Breast epithelium (tissue), 4 donors: ENCODE data around the gene ADAM12. TPM values are rescaled to one million over a fixed set of nuclear protein-coding genes. Genes with fewer than 3 reads are reported as not detected.
A peak's percentile ranks its signal among the peaks of the same experiment; 100 is the strongest.

Experiments used
- DNase-seq, 2 donors: peaks; one replicate each; pipeline ENCODE4 v3.0.0-alpha.2; 2019; ENCODE audit warnings: low spot score in 2 of 2
- H3K27ac ChIP-seq, 2 donors: fragments of 200-600 bp; sonication (generic) in 1 of 2; one replicate each; pipeline ENCODE4 v1.5.1; 2016 to 2019; ENCODE audit warnings: mild to moderate bottlenecking in 1 of 2
- H3K27me3 ChIP-seq, 2 donors: fragments of 200-600 bp; sonication (generic) in 1 of 2; one replicate each; pipeline versions ENCODE4 v1.5.1 to v1.6.0; 2017 to 2019; ENCODE audit warnings: control low read depth in 1 of 2, mild to moderate bottlenecking in 1 of 2
- H3K36me3 ChIP-seq: fragments of 200-600 bp; one replicate; pipeline ENCODE4 v1.5.1; 2019
- H3K4me1 ChIP-seq, 2 donors: fragments of 200-600 bp; sonication (generic); one replicate each; pipeline ENCODE4 v1.5.1; 2016 to 2019; ENCODE audit warnings: control low read depth in 1 of 2
- H3K4me3 ChIP-seq, 3 donors: fragments of 200-600 bp; sonication (generic); 1 replicate in 2 of 3; 2 replicates in 1 of 3; pipeline ENCODE4 v1.5.1; 2016 to 2019; ENCODE audit warnings: mild to moderate bottlenecking in 3 of 3, moderate library complexity in 2 of 3
- H3K9me3 ChIP-seq, 2 donors: fragments of 200-600 bp; sonication (generic) in 1 of 2; one replicate each; pipeline ENCODE4 v1.5.1; 2016 to 2019; ENCODE audit warnings: control low read depth in 1 of 2
- CTCF ChIP-seq, 3 donors: fragments of 450-650 bp; IDR thresholded peaks; one replicate each; pipeline ENCODE4 v1.5.1; 2016 to 2017; ENCODE audit warnings: antibody characterized with exemption in 3 of 3, mild to moderate bottlenecking in 3 of 3, moderate library complexity in 3 of 3
- POLR2A ChIP-seq: fragments of 450-650 bp; IDR thresholded peaks from one replicate; pipeline ENCODE4 v1.6.1; 2016; ENCODE audit warnings: antibody characterized with exemption, mild to moderate bottlenecking, moderate library complexity
- POLR2AphosphoS5 ChIP-seq, 3 donors: sonication (generic); formaldehyde crosslinking; IDR thresholded peaks; one replicate each; pipeline ENCODE4 v1.6.1; 2017; ENCODE audit warnings: antibody characterized with exemption in 3 of 3
- intact Hi-C: fragments of 100-400 bp; cut with DNase I; formaldehyde crosslinking; loops from one replicate; pipeline ENCODE4 v1.15.1; 2023; ENCODE audit warnings: low total_unique reads
- total RNA-seq, 3 donors: library from RNA; depleted of rRNA; stranded (reverse); fragments of >200 nt; gene quantifications; one replicate each; pipeline ENCODE4 v1.1.0, GENCODE V29; 2016

ADAM12 gene
- total RNA-seq, 3 donors from 2014 or later, result 8.6 to 16.4 (median 13.9) TPM

DNA sequence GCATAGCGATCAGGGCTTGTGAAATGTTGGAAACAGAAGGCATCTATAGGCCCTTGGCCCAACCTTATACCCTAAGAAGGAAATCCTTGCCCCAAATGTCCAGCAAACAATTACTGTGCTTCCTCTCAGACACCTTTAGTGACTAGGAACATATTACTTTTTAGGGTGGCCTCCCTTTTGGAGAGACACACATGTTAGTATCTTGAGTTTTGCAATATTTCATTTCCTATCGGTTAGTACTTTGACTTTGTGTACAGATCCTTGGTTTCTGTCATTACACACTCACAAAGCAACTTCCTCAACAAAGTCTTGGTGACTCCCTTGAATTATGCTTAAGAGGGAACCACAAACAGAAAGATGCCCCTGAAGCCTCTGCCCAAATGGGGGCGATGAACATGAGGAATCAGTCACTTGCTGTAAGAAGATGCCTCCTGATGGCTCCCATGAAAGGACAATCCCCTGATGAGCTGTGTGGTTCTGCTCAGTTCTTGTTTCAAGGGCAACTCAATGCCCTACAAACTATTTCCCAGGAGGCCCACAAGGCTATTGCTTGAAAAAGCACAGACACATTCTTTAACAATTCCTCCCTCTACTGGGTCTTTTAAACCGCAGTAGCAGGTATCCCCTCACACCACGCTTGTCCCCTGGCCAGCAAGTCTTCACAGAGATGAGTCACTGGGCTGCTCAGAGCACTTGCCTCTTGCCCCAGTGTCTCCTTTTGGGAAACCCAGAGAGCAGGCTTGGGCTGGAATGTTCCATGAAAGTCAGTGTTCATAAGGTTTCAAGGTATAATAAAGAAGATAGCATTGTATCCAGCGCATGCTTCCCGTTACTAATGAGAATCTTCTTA lies 295.7 kb downstream of the ADAM12 start:
- no peaks in the 10 kb centered on the region for H3K27me3 ChIP-seq
- H3K36me3 ChIP-seq, result no peaks in the 10 kb centered on the region
- H3K4me1 ChIP-seq, result no peaks in the 10 kb centered on the region
- intact Hi-C loops, result no loop called here
- no peak overlapping the region for H3K4me3 ChIP-seq
- no peak for DNase-seq
- TF ChIP-seq POLR2AphosphoS5 (IDR thresholded peaks at IDR 0.05) (no peak), CTCF (IDR thresholded peaks at IDR 0.05) (no peak), POLR2A (no peak)
- no peaks in the 10 kb centered on the region for H3K9me3 ChIP-seq
- no peak overlapping the region for H3K27ac ChIP-seq

DNA sequence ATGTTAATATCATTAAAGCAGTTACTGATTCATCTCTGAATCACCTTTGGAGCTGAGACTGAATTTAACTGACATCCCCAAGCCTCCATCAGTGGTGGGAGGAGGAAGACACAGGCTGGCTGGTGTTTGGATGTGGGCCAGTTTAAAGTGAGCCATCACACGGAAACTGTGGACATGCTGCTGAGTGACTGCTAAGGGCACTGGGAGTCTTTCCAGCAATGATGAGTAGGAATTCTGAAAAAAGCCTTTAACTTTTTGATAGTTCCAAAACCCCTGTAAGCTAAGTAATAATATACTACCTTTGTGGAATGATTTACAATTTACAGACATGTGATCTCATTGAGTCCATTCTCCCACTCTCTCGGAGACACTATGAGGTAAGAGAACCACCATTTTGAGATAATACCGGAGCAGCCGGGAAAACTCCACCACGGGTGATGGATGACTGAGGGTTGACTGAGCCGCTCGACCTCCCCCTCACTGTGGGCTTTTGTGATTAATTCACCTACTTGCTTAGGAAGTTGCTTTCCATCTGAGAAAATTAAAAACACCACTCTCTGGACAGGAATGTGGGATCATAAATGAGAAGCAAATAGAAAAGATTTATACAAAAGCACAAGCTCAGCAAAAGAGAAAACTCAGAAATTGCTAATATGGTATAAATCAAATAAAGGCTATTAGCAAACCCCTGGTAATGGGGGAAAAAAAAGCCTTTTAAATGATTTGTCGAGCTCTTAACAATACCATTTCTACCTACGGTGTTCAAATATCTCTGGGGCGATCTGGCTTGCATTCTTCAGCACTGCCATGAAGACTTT lies 297.2 kb downstream of the ADAM12 start:
- no peak overlapping the region for H3K4me3 ChIP-seq
- intact Hi-C loops, result no loop called here
- no peaks in the 10 kb centered on the region for H3K36me3 ChIP-seq
- no peaks in the 10 kb centered on the region for H3K27me3 ChIP-seq
- DNase-seq, result no peak
- H3K4me1 ChIP-seq, result no peaks in the 10 kb centered on the region
- no peak for TF ChIP-seq POLR2A
- no peak for TF ChIP-seq POLR2AphosphoS5 (IDR thresholded peaks at IDR 0.05)
- TF ChIP-seq CTCF (IDR thresholded peaks at IDR 0.05), result no peak
- H3K27ac ChIP-seq, result peak overlapping the region in 1 of 2 donors; percentile 25
- H3K9me3 ChIP-seq, result no peaks in the 10 kb centered on the region

DNA sequence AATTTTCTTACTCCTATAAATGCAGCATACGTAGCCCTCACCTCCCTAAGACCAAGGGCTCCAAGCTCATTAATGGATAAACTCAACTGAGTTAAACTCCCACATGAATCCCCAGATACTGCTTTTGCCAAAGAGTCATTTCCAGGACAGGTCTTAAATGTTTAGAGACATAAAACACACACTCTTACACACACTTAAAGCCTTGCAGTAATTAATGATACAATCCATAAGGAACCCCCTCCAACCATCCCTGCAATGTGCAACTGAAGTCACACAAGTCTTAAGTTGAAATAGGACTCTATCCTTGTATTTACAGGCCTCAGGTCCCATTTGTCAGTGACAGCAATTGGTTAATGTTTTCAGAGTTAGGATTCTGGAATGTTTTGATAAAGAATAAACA lies 297.8 kb downstream of the ADAM12 start:
- H3K4me1 ChIP-seq, result no peaks in the 10 kb centered on the region
- no peak for TF ChIP-seq POLR2A
- no peak for TF ChIP-seq POLR2AphosphoS5 (IDR thresholded peaks at IDR 0.05)
- no peak for TF ChIP-seq CTCF (IDR thresholded peaks at IDR 0.05)
- no peak for DNase-seq
- H3K27ac ChIP-seq, result no peak overlapping the region
- H3K4me3 ChIP-seq, result no peak overlapping the region
- H3K36me3 ChIP-seq, result no peaks in the 10 kb centered on the region
- H3K27me3 ChIP-seq, result no peaks in the 10 kb centered on the region
- no peaks in the 10 kb centered on the region for H3K9me3 ChIP-seq
- intact Hi-C loops, result no loop called here

GRCh38 chr10:126087796-126088505 lies 300.3 kb downstream of the ADAM12 start:
- Histone ChIP-seq H3K9me3 (no peaks in the 10 kb centered on the region), H3K36me3 (no peaks in the 10 kb centered on the region), H3K27me3 (no peaks in the 10 kb centered on the region), H3K27ac (no peak overlapping the region), H3K4me3 (no peak overlapping the region), H3K4me1 (no peaks in the 10 kb centered on the region)
- DNase-seq, result no peak
- intact Hi-C loops, result no loop called here
- TF ChIP-seq POLR2AphosphoS5 (IDR thresholded peaks at IDR 0.05) (no peak), CTCF (IDR thresholded peaks at IDR 0.05) (no peak), POLR2A (no peak)
